Umbilical cord (tissue), 2 donors: Measurements from ENCODE around the gene MACROD2. TPM values are rescaled to one million over a fixed set of nuclear protein-coding genes. Genes with fewer than 3 reads are reported as not detected.

Source experiments
- DNase-seq: peaks from one replicate; pipeline ENCODE4 v3.0.0-alpha.2; 2015; ENCODE audit warnings: low spot score
- total RNA-seq: library from RNA; depleted of rRNA; stranded (reverse); fragments of >200 nt; gene quantifications from one replicate; pipeline ENCODE4 v1.2.3, GENCODE V29; 2014; ENCODE audit warnings: low replicate concordance; ENCODE audit not compliant: insufficient read depth

Gene MACROD2
- total RNA-seq, 1 donor from 2014 or later, result 69.6 TPM

GRCh38 chr20:15611541-15611940, 1616.2 kb downstream of the MACROD2 start:
- DNase-seq, result no peak

DNA sequence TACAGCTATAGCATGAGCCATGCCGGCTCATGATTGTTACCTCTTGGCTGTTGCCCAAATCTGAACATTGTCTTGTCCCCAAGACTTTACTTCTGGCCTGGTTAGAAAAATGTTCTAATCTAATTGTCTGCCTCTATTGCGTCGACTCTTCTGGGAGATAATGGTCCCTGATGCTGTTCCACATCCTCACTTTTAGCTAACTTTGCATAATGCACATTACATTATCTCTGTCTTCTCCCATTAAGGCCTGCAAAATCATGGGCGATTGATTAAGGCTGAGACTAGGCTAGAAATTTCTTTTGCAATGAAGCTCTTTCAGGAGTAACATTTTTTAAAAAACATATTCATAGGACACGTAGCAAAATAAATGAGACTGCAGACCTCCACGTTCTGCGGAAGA, 1616.9 kb downstream of the MACROD2 start:
- no peak for DNase-seq

DNA sequence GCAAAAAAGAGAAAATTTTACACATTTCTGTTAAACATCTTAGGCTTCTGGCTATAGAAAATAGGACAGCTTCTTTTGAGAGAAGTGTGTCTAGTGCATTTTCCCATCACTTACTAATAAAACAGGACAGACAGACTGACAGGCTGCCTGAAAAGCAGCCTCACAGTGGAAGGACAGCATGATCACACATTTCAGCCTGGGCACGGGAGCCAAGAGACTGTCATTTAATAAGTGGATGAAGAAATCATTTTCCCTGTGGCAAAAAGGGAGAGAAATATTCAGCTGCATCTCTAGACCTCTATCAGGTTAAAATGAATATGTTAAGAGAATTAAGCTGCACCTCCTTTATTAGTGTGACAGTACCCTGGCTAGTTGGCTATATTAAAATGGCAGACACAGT, 1617.5 kb downstream of the MACROD2 start:
- DNase-seq, result no peak

DNA sequence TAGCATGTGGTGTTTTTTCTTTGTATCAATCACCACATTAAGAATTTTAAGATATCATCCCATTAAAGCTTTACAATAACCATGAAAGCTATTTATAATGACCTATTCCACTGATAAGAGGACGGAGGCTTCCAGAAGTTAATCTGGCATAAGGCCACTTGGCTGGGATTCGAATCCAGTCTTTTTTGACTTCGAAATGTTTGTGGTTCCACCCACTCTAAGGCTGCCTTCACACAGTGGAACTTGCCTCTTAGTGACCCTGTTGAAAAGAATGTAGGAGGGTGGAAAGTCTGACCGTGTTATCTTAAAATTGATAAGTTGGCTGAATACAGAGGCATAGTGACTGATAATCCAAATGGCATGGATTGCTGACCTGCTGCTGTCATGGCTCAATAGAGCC, 1618.2 kb downstream of the MACROD2 start:
- peak; percentile 61 for DNase-seq

DNA sequence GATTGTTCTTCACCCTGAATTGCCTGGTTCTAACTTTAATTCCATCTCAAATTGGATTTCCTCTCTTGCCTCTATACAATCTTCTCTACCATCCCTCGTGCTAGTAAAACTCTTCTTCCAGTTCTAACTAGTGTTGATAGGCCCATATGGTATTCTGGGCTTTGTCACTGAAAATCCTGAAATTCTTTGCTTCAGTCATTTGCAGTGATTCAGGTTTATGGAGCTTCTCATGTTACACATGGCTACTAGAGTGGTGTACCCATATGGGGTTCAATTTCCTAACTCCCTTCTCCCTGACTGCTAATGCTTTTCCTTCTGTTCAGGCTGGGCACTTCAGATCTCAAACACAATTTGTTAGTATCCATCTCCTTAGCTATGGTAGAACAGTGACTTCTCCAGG, 1621.3 kb downstream of the MACROD2 start:
- DNase-seq, result peak; percentile 14

- DNase-seq, result peak; percentile 15
Observed at GRCh38 chr20:15618110-15618509, 1622.8 kb downstream of the MACROD2 start.

GRCh38 chr20:15618912-15619311, 1623.6 kb downstream of the MACROD2 start:
- DNase-seq, result no peak

DNA sequence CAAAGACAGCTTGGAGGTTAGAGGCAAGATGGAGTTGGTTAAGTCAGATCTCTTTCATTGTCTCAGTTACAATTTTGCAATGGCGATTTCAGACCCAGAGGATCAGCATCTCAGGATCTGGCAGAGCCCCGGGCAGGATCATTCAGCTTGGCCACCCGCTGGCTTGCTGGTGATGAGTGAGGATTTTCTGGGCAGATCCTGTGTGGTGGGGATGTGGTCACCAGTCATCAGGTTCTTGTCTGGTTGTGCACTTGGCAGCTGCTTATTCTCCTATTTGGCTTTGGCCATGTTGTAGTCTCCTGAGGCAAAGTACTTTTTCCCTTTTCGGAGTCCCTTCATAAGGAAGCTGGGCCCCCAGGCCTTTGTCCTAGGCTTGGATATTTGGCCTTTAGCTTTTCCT, 1624.0 kb downstream of the MACROD2 start:
- DNase-seq, result no peak

DNA sequence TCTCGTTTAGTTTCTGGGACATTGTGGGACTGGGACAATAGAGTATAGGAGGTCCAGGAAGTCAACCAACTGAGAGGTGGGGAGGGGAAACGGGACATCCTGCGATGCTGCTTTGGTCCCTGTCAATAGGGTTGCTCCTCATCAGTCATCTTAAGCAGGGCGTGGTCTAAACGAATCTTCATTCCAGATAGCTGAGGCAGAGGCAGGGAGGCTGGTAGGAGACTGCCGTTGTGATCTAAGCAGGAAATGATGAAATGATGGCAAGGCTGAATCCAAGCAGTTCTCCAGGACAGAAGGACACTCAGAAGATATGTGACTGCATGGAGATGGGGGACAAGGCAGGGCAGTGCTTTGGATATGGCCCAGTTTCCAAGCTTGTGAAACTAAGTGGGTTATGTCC, 1624.5 kb downstream of the MACROD2 start:
- no peak for DNase-seq

DNA sequence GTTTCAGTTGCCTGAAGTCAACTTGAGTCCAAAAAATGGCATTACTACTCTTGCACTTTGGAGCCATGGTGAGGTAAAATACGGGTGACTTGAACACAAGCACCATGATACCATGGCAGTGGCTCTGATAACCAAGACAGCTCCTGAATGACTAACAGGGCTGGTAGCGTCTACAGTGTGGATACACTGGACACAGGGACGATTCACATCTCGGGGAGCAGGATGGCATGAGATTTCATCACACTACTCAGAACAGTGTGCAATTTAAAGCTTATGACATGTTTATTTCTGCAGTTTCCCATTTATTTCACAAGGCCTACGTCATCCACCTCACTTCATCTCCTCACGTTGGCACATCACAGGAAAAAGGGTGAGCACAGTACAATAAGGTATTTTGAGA, 1627.1 kb downstream of the MACROD2 start:
- DNase-seq, result no peak

DNA sequence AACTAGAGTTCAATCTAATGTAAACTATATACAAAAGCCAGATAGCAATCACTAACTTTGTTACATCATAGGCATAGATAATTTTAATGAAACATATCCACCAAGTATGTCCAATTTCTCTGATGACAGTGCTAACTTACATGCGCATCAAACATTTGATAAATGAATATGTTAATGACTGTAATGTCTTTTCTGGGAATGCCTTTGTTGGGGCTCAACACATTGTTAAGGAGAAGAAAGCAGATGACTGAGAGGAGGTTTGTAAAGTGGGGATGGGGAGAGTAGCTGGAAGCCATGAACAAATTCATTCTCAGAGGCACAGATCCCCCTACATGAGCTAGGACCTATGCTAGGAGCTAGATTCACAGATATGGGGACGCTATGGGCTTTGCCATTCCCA, 1627.9 kb downstream of the MACROD2 start:
- no peak for DNase-seq

DNA sequence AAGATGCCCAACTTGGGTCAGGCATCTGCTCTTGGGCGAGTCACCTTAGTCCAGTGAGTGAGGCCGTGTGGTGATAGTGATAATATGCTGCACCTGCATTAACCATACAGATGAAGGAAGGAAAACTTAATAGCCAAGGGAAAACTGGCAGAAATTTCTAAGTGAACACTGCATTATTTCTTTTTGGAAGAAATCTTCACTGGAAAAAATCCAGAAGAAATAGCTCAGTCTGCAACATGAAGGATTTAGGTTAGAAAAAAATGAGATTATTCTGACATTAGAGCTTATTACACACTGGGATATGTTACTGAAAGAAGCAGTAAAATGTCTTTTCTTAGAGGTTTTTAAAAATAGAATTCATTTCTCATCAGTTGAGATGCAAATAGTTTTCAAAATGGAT, 1630.7 kb downstream of the MACROD2 start:
- peak; percentile 78 for DNase-seq

DNA sequence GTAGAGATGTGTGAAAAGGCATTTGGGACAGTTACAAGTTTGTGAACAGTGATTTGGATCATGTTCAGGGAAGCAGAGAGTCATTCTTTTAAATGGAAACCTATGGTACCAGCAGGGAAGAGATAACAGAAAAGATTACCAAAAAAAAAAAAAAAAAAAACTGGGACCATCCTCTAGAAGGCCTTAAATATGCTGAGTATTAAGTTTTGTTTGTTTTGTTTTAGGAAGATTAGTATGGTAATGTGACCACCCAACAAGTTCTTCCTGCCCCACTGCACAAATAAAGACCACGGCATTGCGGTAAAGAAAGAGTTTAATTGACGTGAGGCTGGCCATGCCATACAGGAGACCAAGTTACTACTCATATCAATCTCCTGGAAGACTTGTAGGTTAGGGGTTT, 1631.8 kb downstream of the MACROD2 start:
- no peak for DNase-seq

GRCh38 chr20:15627501-15627903, 1632.2 kb downstream of the MACROD2 start:
- DNase-seq, result no peak

- DNase-seq, result no peak
Observed at GRCh38 chr20:15628851-15629353, 1633.6 kb downstream of the MACROD2 start.

DNA sequence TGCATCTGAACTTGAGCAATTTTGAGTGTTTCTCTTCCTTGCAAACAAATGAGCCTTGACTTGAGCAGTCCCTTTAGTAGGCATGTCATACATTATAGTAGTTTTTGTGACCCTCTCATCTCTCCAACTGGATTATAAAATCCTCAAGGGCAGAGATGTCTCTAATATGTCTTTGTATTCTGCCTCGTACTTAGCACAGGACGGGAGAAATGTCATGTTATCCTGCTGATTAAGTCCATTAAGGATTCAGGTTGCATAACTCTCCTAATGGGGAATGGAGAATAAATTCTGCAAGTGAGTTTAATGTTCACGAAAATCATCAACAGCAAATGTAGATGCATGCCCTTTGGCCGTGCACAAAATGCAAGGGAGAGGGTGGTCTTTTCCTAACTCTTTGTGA, 1635.0 kb downstream of the MACROD2 start:
- DNase-seq, result no peak

DNA sequence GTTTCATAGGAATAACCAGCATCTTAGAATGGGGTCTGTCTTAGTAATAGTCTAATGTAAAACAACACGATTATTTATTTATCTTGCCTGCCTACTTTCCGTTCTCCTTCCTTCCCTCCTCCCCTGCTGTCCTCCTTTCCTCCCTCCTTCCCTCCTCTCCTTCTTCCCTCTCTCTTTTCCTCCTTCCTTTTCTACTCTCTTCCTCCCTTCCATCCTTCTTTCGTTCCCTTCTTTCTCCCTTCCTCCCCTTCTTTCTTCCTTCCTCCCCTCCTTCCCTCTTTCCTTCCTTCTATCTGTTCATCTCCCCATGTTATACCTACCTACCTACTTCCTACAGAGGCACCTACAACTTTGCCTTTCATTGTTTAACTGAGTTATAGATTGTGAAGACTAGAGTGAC, 1637.4 kb downstream of the MACROD2 start:
- no peak for DNase-seq

- no peak for DNase-seq
Observed at GRCh38 chr20:15634102-15634501, 1638.8 kb downstream of the MACROD2 start.

- no peak for DNase-seq
Observed at GRCh38 chr20:15637546-15637945, 1642.2 kb downstream of the MACROD2 start.

- DNase-seq, result no peak
Observed at GRCh38 chr20:15637950-15638754, 1642.8 kb downstream of the MACROD2 start.

DNA sequence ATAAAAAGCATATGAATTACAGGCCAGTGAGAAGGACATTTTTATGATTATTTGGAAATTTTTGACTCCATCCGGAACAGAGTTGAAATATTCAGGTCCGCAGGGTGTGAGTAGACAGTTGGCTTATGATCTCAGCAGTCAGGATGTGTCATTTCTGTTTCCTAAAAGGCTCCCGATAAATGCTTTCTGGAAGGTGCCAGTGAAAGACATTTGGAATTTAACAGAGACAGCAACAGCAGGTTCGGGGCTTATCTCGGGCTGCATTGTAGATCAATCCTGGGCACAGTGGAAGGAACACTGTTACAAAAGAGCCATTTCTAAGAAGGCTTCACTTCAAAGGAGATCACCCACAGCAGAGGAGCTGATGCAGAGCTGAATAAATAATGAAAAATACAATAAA, 1643.5 kb downstream of the MACROD2 start:
- no peak for DNase-seq

GRCh38 chr20:15639839-15640238, 1644.5 kb downstream of the MACROD2 start:
- DNase-seq, result no peak

GRCh38 chr20:15642109-15642508, 1646.8 kb downstream of the MACROD2 start:
- no peak for DNase-seq

- no peak for DNase-seq
Observed at GRCh38 chr20:15642676-15643075, 1647.4 kb downstream of the MACROD2 start.
